ENCODE data around the gene PDIA5.

Gene PDIA5

DNA sequence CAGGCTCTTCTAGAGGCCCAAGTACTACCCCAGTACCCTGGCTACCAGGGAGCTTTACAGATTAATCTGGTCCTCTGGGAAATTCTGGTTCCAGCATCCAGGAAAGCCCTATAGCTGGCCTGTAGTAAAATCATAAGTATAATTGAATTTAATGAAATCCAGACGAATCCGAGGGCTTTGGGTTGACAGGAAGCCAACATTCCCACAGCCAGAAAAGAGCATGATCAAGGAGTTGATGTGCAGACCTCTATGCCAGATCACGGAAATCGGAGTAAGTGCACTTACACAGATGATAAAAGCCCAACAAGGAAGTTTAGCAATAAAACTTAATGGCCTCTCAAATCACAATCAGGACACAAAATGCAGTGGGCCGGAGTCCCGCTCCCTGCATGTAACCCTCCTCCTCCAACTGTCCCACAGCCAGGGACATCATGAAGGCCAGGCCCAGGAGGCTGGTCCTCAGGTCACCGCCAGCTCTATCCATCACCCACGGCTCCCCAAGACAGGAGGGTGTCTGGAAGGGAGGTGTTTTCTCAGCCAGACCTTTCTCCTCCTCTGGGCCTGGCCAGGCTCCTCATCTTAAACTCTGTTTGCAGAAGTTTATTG is 72.1 kb downstream of the PDIA5 start:
- H3K4me1 ChIP-seq (ENCODE audit: control insufficient read depth, low read length): no peaks in the 10 kb centered on the region
- H3K27me3 ChIP-seq (ENCODE audit: control insufficient read depth, low read length): no peaks in the 10 kb centered on the region
- no peak overlapping the region for H3K4me3 ChIP-seq (ENCODE audit: low read length)
- no peaks in the 10 kb centered on the region for H3K9me3 ChIP-seq (ENCODE audit: control insufficient read depth, insufficient read depth, low read length)
- H3K36me3 ChIP-seq (ENCODE audit: control insufficient read depth, low read length): no peaks in the 10 kb centered on the region
- H3K9me2 ChIP-seq (replicated peaks; ENCODE audit: control insufficient read depth, low read length): no peaks in the 10 kb centered on the region
- H3F3A ChIP-seq (ENCODE audit: control insufficient read depth, insufficient read depth): no peaks in the 10 kb centered on the region
- H4K20me1 ChIP-seq (ENCODE audit: control insufficient read depth, insufficient read depth, low read depth, low read length): no peaks in the 10 kb centered on the region
- H3K4me2 ChIP-seq (ENCODE audit: low read length): no peak overlapping the region
- H3K79me2 ChIP-seq (ENCODE audit: control insufficient read depth, low read length): no peaks in the 10 kb centered on the region
- TF ChIP-seq, protein P1, sequence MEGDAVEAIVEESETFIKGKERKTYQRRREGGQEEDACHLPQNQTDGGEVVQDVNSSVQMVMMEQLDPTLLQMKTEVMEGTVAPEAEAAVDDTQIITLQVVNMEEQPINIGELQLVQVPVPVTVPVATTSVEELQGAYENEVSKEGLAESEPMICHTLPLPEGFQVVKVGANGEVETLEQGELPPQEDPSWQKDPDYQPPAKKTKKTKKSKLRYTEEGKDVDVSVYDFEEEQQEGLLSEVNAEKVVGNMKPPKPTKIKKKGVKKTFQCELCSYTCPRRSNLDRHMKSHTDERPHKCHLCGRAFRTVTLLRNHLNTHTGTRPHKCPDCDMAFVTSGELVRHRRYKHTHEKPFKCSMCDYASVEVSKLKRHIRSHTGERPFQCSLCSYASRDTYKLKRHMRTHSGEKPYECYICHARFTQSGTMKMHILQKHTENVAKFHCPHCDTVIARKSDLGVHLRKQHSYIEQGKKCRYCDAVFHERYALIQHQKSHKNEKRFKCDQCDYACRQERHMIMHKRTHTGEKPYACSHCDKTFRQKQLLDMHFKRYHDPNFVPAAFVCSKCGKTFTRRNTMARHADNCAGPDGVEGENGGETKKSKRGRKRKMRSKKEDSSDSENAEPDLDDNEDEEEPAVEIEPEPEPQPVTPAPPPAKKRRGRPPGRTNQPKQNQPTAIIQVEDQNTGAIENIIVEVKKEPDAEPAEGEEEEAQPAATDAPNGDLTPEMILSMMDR (IDR thresholded peaks at IDR 0.05; ENCODE audit: low read depth, low read length, poor library complexity, severe bottlenecking): no peak
- no peak for TF ChIP-seq EZH2phosphoT487 (IDR thresholded peaks at IDR 0.05; ENCODE audit: borderline replicate concordance, low read length)
- H3K27ac ChIP-seq (ENCODE audit: low read depth, low read length): no peak overlapping the region

GRCh38 chr3:123139522-123139921 is 72.7 kb downstream of the PDIA5 start:
- Histone ChIP-seq H4K20me1 (ENCODE audit: control insufficient read depth, insufficient read depth, low read depth, low read length) (no peaks in the 10 kb centered on the region), H3K27ac (ENCODE audit: low read depth, low read length) (no peak overlapping the region), H3F3A (ENCODE audit: control insufficient read depth, insufficient read depth) (no peaks in the 10 kb centered on the region), H3K4me1 (ENCODE audit: control insufficient read depth, low read length) (no peaks in the 10 kb centered on the region), H3K9me2 (replicated peaks; ENCODE audit: control insufficient read depth, low read length) (no peaks in the 10 kb centered on the region), H3K4me3 (ENCODE audit: low read length) (no peak overlapping the region), H3K4me2 (ENCODE audit: low read length) (no peak overlapping the region), H3K9me3 (ENCODE audit: control insufficient read depth, insufficient read depth, low read length) (no peaks in the 10 kb centered on the region), H3K79me2 (ENCODE audit: control insufficient read depth, low read length) (no peaks in the 10 kb centered on the region), H3K36me3 (ENCODE audit: control insufficient read depth, low read length) (no peaks in the 10 kb centered on the region), H3K27me3 (ENCODE audit: control insufficient read depth, low read length) (no peaks in the 10 kb centered on the region)
- TF ChIP-seq EZH2phosphoT487 (IDR thresholded peaks at IDR 0.05; ENCODE audit: borderline replicate concordance, low read length): no peak
- TF ChIP-seq, protein P1 (IDR thresholded peaks at IDR 0.05; ENCODE audit: low read depth, low read length, poor library complexity, severe bottlenecking): no peak

GRCh38 chr3:123140550-123140949 is 73.7 kb downstream of the PDIA5 start:
- no peaks in the 10 kb centered on the region for H3K9me2 ChIP-seq (replicated peaks; ENCODE audit: control insufficient read depth, low read length)
- H3K36me3 ChIP-seq (ENCODE audit: control insufficient read depth, low read length): no peaks in the 10 kb centered on the region
- no peak overlapping the region for H3K27ac ChIP-seq (ENCODE audit: low read depth, low read length)
- H3K4me1 ChIP-seq (ENCODE audit: control insufficient read depth, low read length): no peaks in the 10 kb centered on the region
- H3K27me3 ChIP-seq (ENCODE audit: control insufficient read depth, low read length): no peaks in the 10 kb centered on the region
- TF ChIP-seq, protein P1 (IDR thresholded peaks at IDR 0.05; ENCODE audit: low read depth, low read length, poor library complexity, severe bottlenecking): no peak
- no peak for TF ChIP-seq EZH2phosphoT487 (IDR thresholded peaks at IDR 0.05; ENCODE audit: borderline replicate concordance, low read length)
- H3K4me2 ChIP-seq (ENCODE audit: low read length): no peak overlapping the region
- no peaks in the 10 kb centered on the region for H3K79me2 ChIP-seq (ENCODE audit: control insufficient read depth, low read length)
- no peaks in the 10 kb centered on the region for H4K20me1 ChIP-seq (ENCODE audit: control insufficient read depth, insufficient read depth, low read depth, low read length)
- no peak overlapping the region for H3K4me3 ChIP-seq (ENCODE audit: low read length)
- no peaks in the 10 kb centered on the region for H3K9me3 ChIP-seq (ENCODE audit: control insufficient read depth, insufficient read depth, low read length)
- no peaks in the 10 kb centered on the region for H3F3A ChIP-seq (ENCODE audit: control insufficient read depth, insufficient read depth)
